ENCODE measurements around the gene RNF220. TPM values are rescaled to one million over a fixed set of nuclear protein-coding genes. Genes with fewer than 3 reads are reported as not detected.

The RNF220 gene
- total and polyA plus RNA-seq, 2 of the 4 experiments (the other 2 are of a cell fraction), result 71.8 to 77.1 TPM

- Histone ChIP-seq H2BK5ac (ENCODE audit: low read depth, low read length, poor library complexity, severe bottlenecking) (no peak overlapping the region), H3K4ac (ENCODE audit: low read depth, low read length) (no peak overlapping the region), H4K5ac (ENCODE audit: low read depth, low read length) (no peak overlapping the region), H3K56ac (ENCODE audit: extremely low read depth, insufficient read depth, low read length) (no peak overlapping the region), H3K14ac (replicated peaks; ENCODE audit: low read depth, low read length) (no peak overlapping the region), H3K9ac (ENCODE audit: low read depth, low read length) (no peak overlapping the region), H3K4me1 (ENCODE audit: control insufficient read depth, insufficient read depth, low read length) (no peaks in the 10 kb centered on the region), H3K23ac (ENCODE audit: low read depth, low read length) (no peak overlapping the region), H2AFZ (replicated peaks; ENCODE audit: low read length, poor library complexity) (no peak overlapping the region), H3K9me3 (ENCODE audit: control insufficient read depth, insufficient read depth, low read length) (no peaks in the 10 kb centered on the region), H2BK15ac (ENCODE audit: low read depth, low read length) (no peak overlapping the region), H4K8ac (ENCODE audit: low read depth in 2 of 2, low read length in 2 of 2) (no peak overlapping the region), H4K20me1 (ENCODE audit: insufficient read depth, low read length) (no peaks in the 10 kb centered on the region), H3K36me3 (ENCODE audit: control insufficient read depth, insufficient read depth, low read length) (no peaks in the 10 kb centered on the region), H3K27ac (ENCODE audit: insufficient read depth, low read length) (no peak overlapping the region), H3K79me1 (ENCODE audit: low read depth in 1 of 2, low read length in 2 of 2) (no peaks in the 10 kb centered on the region), H3K4me3 (ENCODE audit: insufficient read depth, low read depth, low read length) (no peak overlapping the region), H2BK120ac (ENCODE audit: low read depth, low read length) (no peak overlapping the region), H2AK9ac (replicated peaks; ENCODE audit: low read depth, low read length, poor library complexity) (no peak overlapping the region), H3K9me1 (ENCODE audit: insufficient read depth, low read length) (no peaks in the 10 kb centered on the region), H2BK20ac (ENCODE audit: low read depth, low read length) (no peak overlapping the region), H3K4me2 (ENCODE audit: low read depth, low read length) (no peak overlapping the region), H2AK5ac (ENCODE audit: low read depth, low read length) (no peak overlapping the region), H3K18ac (ENCODE audit: low read depth, low read length) (no peak overlapping the region), H4K91ac (ENCODE audit: insufficient read depth, low read depth, low read length) (no peak overlapping the region), H3K27me3 (ENCODE audit: control insufficient read depth, insufficient read depth, low read length) (peaks cover 52% of the 10 kb centered on the region)
- POLR2A ChIA-PET (ENCODE audit: unreplicated experiment), result no interaction called here
- in situ Hi-C loops (cut with MboI; ENCODE audit: low sequenced_read_pairs), result no loop called here
- 33% methylated on average over 4 of the region's 20 CpGs; no CpG with 5 or more reads in 1 of the 2 experiments for WGBS, 2 experiments (ENCODE audit: extremely low coverage in 2 of 2, insufficient read length in 1 of 2)
- CTCF ChIA-PET, result no interaction called here
- no TSS peak for BruUV-seq (replicated peaks)
- dilution Hi-C loops (cut with HindIII; ENCODE audit: low sequenced_read_pairs, unreplicated experiment), result no loop called here
- intact Hi-C loops (cut with micrococcal nuclease), result no loop called here
- no peak for ATAC-seq (ENCODE audit: low read depth)
- DNase-seq, result no peak
- TF ChIP-seq CHD1 (IDR thresholded peaks at IDR 0.05; ENCODE audit: low read depth, low read length) (no peak), MAZ (IDR thresholded peaks at IDR 0.05; ENCODE audit: borderline replicate concordance, low read depth, low read length) (no peak)
These were observed 100.3 kb downstream of the RNF220 start for GRCh38 chr1:44505210-44505993.
